ENCODE data around the gene ZNF543.

- TF ChIP-seq CTCF (conservative IDR thresholded peaks at IDR 0.05; ENCODE audit: low read depth, low read length) (no peak), EZH2 (IDR thresholded peaks at IDR 0.05; ENCODE audit: borderline replicate concordance, low read depth, low read length, poor library complexity, severe bottlenecking) (no peak)
Observed at GRCh38 chr19:57363688-57364181, 43.5 kb downstream of the ZNF543 start.

All from A673 (cell line).